Esophagus muscularis mucosa (tissue), 3 donors: ENCODE data around the gene RDH12.

Source experiments
- POLR2A ChIP-seq: fragments of 450-650 bp; IDR thresholded peaks from one replicate; pipeline ENCODE4 v1.6.1; 2017; ENCODE audit warnings: antibody characterized with exemption, moderate library complexity, mild to moderate bottlenecking, low read depth
- TF ChIP-seq, protein P1 (sequence below), 3 experiments: fragments of 200-600 bp in 2 of 3; fragments of 450-650 bp in 1 of 3; sonication (generic) in 2 of 3; IDR thresholded peaks; one replicate each; pipeline ENCODE4 v1.5.1; 2017 to 2019; ENCODE audit warnings: antibody characterized with exemption in 3 of 3, mild to moderate bottlenecking in 2 of 3, moderate library complexity in 1 of 3

DNA sequence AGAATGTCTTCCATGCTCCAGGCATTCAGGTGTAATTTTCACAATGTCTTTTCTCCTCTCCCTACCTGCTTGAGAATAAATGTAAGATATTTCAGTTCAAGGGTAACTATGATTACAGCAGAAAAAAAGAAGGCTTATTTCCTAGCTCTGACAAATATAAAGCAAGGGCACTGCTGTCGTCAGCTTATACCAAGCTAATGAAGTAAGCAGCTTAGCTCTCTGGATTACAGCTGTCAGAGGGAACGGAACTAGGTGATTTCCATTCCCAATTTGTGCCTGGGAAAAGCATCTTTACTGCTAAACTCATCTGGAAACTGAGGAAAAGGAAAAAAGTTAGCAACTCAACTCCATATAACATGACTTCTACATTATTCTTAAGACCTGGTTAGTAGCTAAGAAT, 58.2 kb downstream of the RDH12 start:
- TF ChIP-seq, protein P1, sequence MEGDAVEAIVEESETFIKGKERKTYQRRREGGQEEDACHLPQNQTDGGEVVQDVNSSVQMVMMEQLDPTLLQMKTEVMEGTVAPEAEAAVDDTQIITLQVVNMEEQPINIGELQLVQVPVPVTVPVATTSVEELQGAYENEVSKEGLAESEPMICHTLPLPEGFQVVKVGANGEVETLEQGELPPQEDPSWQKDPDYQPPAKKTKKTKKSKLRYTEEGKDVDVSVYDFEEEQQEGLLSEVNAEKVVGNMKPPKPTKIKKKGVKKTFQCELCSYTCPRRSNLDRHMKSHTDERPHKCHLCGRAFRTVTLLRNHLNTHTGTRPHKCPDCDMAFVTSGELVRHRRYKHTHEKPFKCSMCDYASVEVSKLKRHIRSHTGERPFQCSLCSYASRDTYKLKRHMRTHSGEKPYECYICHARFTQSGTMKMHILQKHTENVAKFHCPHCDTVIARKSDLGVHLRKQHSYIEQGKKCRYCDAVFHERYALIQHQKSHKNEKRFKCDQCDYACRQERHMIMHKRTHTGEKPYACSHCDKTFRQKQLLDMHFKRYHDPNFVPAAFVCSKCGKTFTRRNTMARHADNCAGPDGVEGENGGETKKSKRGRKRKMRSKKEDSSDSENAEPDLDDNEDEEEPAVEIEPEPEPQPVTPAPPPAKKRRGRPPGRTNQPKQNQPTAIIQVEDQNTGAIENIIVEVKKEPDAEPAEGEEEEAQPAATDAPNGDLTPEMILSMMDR (IDR thresholded peaks at IDR 0.05): no peak
- no peak for TF ChIP-seq POLR2A
